Fibroblast of upper back skin (primary cell): ENCODE measurements around the gene CKAP5.

Source experiments
- DNase-seq: peaks from one replicate; pipeline ENCODE4 v3.0.0-alpha.2; 2013

Gene CKAP5

DNA sequence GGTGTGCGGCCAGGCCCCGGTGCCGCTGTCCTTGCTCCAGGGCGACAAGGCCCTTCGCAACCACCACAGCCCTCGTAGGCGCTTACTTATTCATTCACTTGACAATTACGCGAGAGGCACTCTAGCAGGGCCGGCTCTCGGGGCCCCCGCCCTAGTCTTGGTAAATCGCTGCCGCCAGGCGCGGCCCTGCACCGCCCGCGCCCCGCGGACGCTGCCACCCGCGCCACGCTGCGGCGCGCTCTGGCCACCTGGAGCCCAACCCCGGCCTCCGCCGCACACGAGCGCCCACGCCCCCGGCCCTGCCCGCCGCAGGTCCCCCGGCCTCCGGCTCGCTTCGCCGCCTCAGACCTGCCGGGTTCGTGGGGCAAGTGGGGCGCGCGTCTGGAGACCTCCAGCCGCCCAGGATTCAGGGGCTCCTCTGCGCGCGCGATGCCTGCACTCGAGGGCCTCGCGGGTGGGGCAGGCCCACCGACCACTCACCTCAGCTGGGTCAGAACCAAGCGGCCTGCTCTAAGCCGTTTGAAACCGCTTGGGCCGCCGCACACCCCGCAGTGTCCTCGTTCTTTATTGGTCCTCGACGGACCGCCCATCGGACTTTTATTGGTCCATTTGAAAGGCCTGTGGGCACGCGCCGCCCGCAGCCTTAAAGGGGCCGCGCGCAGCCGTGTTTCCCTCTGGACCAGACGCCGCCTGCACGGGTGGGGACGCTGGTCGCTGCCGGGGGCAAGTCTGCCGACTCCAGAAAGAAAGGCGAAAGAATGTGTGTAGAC is at the start of gene CKAP5:
TSS of gene CKAP5 (minus strand) at position 541 of the 770 bp plus-strand sequence. CDS start 25,049 bp downstream, outside the sequence.
- DNase-seq, result peak; percentile 87

DNA sequence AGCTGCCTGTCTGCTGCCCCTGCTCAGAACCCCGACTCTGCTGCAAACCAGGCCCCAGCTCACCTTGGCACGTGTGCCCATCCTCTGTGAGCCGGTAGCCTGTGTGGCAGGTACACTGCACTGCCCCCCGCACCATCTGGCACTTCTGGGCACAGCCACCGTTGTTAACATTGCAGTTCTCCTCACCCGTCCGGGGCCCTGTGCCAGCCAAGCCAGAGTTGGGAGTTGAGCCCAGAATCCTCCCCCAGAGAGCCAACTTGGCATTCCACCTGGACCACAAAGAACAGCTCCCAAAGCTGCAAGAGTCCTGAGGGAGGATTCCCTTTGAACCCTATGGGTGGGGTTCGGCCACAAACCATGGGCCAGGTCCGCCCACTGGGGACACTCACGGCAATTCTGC is 49.7 kb upstream of the CKAP5 start:
- DNase-seq, result no peak

DNA sequence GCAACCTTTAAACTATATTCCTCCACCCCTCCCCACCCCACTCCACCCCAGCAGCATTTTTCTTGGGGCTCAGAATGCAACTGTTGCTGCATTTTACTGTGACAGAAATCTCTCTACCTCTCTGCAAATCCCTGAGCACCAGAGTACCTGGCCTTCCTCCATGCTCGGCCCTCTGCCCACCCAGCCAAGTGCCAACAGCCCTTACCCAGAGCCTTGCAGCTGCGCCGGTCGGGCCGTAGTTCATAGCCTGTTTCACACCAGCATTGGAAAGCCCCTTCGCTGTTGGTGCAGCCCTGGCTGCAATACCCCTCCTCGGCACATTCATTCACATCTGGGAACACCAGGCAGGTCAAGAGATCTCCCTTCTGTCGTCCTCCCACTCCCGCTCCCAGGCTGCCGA is 48.9 kb upstream of the CKAP5 start:
- DNase-seq, result no peak

DNA sequence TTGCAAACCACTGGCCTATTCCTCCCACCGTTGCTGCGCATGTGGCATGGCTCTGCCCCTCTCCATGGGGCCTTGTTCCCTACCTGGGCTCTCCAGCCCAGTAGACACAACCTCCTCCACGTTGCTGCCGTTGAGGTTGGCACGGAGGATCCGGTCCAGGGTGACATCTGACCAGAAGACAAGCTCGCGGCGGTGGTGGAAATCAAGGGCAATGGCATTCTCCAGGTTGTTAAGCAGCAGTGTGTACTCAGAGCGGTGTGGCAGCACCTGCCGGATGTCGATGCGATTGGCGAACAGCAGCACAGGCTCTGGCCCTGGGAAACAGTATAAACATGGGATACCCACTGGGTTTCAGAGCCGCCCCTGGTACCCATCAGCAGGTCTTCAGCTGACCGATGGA is 48.4 kb upstream of the CKAP5 start:
- no peak for DNase-seq

DNA sequence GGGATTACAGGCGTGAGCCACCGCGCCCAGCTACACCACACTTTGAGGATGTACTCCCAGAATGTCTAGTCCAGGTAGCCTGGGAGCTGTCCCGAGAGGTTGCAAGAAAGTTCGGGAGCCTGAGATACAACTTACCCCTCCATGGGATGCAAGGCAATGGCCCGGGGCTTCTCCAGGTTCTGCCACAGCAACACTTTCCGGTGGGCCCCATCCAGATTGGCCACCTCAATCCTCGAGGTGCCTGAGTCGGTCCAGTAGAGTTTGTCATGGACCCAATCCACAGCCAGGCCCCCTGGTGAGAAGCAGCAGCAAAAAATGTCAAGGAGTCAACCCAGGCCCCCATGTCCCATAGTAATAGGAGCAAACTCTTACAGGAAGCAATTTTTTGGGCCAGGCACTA is 46.8 kb upstream of the CKAP5 start:
- DNase-seq, result no peak

DNA sequence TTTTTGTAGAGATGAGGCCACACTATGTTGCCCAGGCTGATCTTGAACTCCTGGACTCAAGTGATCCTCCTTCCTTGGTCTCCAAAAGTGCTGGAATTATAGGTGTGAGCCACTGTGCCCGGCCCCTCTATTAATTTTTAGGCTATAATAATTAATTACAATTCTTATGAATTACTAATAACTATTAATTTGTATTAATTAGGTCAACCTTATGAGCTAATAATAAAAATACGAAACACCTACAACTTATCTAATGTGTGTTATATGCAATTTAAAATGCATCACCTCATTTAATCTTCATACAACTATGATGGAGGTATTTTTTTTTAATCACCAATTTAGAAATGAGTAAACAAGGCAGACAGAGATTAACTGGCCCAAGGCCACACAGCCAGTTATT is 46.0 kb upstream of the CKAP5 start:
- DNase-seq, result no peak

DNA sequence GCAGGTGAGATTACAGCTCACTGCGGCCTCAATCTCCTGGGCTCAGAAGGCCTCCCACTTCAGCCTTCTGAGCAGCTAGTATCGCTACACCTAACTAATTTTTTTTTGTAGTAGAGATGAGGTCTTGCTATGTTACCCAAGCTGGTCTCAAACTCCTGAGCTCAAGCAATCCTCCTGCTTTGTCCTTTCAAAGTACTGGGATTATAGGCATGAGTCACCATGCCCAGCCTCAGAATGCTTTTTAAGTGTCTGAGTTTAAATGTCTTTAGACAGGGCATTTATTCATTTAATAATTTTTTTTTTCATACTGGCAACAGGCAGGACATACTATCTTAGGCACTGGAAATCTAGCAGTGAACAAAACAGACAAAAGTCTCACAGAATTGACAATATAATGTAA is 44.6 kb upstream of the CKAP5 start:
- no peak for DNase-seq

DNA sequence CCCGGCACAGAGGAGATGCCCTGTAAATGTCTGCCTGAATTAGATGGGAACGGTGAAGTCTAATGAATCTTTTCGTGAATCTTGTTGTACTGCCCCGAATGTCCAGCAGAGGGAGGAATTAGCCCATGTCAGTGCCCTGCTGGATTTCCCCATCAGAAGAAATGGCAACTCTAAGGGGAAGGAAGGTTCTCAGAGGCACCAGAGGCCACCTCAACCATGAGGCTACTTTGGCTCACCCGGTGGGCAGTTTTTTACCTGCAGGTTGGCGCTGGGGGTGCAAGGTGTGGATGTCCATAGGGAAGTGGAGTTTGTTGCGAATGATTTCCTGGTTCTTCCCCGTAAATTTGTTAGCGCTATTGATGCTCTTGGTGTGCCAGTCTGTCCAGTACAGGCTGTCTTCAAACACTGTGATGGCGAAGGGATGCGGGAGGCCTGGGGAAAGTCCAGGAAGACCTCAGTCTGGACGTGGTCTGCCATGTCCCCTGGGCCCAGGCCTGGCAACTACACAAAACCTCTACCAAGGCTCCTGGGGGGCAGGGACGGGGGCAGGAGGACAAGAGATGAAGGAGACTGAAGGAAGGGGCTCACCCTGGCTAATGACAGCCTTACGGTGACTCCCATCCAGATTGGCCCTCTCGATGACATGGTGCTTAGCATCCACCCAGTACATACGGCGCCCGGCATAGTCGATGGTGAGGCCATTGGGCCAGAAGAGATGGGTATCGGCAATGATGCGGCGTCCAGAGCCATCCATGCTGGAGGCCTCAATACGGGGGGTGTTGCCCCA is 43.8 kb upstream of the CKAP5 start:
- peak; percentile 69 for DNase-seq

DNA sequence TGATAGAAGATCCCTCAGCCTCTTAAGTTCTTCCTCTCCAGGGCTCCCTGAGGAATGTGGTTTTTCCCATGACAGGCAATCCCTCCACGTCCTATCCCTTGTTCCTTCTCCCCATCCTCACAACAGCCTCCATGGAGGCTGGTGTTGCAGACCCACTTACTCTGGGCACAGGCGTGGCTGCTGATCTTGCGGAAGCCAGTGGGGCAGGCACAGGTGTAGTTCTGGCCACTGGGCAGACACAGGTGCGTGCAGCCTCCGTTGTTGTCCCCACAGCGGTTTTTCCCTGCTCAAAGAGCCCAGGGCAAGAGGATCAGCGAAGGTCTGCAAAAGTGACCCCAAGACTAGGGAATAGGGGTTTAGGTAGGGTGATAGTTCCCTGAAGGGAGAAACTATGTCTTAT is 43.2 kb upstream of the CKAP5 start:
- no peak for DNase-seq

DNA sequence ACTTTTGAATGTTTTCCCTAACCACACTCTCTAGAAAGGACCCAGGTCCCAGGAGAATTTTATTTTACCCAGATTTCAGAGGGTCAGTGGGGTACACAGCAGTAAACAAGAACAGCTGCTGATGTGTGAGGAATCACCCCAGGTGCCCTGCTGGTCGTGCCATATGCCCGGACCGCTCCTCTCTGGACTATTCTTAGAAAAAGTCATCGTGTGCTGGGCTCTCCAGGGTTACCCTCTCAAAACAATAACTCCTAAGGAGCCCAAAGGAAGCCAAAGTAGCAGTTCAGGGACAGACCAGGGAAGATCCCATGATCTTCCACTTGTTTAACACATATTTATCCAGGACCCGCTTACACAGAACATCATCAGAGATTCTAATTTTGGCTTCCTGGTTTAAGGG is 42.6 kb upstream of the CKAP5 start:
- no peak for DNase-seq

DNA sequence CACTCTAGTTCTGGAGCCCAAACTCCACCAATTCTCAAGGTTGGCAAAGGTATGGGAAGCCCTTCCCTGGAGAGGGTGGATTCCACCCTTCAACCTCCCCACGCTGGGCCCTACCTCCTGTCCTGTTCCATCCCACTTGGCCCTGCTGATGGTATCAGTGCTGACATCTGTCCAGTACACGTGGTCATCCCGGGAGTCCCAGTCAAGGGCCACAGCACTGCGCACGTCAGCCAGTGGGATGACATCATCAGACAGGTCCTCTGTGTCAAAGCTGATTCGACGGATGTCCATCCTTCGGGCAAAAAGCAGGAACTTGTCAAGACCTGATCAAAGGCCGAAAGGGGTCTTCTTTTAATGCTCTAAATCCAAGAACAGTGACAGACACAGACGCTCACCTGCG is 40.1 kb upstream of the CKAP5 start:
- no peak for DNase-seq

DNA sequence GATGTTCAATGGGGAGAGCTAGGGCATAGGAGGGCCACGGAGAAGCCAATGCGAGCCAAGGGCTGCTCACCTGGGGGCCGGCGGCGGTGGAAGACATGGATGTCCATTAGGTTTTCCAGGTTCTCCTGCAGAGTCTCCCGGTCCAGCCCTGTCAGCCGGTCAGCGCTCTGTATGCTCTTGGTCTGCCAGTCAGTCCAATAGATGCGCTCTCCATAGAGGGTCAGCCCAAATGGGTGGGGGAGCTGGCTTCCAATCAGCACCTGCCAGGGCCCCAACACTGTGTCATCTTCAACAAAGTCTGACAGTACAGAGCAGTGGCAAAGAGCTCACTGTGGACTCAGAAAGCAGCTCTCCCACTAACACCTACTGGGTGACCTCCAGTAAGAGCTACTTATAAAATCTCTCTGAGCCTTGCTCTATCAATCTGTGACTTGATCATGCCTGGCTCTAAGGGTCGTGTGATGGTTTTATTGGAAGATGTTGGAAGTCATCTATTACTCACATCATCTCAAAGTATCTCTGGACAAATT is 33.0 kb upstream of the CKAP5 start:
- no peak for DNase-seq

DNA sequence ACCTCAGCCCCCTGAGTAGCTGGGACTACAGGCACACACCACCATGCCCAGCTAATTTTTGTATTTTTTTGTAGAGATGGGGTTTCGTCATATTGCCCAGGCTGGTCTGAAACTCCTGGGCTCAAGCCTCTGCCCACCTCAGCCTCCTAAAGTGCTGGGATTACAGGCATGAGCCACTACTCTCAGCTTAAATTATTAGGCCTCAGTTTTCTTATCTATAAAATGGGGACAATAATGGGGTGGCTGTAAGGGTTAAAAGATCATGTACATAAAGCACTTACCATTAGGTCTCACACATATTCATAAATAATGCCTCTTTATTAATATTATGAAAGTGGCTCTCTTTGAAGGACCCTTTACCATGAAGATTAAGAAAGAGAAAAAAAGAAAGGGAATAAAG is 31.5 kb upstream of the CKAP5 start:
- DNase-seq, result no peak

DNA sequence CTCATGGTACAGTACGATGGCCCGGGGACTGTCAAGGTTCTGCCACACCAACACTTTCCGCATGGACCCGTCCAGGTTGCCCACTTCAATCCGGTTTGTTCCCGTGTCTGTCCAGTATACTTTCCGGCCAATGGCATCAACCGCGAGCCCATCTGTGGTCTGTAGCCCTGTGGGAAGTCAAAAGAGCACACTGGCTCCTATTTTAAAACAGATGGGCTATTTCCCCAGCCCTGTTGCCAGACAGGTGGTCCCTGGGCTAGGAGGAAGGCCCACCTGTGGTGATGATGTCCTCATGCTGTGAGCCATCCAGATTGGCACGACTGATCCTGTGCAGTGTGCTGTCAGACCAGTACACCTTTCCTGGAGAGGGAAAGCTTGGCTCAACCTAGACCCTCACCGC is 30.4 kb upstream of the CKAP5 start:
- DNase-seq, result no peak

DNA sequence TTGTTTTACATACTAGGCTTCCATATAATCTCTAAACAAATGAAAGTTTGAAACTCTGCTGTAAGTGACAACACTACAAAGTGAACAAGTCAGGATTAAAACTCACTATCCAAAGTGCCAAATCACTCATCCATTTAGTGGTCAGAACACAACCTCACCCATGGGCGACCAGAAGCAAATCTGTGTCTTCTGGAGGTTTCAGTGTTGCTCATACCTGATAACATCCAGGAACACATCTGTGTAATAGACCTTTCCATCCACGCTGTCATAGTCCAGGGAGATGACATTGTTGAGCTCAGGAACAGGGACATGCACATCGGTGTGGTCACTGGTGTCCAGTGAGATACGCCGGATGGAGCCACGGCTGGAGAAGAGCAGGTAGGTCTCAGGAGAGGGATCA is 28.5 kb upstream of the CKAP5 start:
- no peak for DNase-seq

DNA sequence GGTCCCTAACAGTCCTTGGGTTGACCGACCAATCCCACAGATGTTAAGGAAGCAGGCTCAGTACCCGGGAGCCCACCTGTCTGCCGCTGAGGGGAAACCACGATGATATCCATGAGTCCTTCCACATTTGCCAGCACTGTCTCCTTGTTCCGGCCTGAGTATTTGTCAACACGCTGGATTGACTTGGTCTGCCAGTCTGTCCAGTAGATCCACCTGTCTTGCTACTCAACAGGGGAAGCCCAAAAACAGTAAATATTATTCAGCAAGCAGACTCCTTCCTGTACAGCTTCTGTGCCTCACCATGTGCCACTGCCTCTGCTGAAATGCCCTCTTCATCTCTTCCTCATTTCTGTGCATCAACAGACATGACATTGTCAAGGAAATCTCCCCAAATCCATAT is 22.8 kb upstream of the CKAP5 start:
- DNase-seq, result no peak

DNA sequence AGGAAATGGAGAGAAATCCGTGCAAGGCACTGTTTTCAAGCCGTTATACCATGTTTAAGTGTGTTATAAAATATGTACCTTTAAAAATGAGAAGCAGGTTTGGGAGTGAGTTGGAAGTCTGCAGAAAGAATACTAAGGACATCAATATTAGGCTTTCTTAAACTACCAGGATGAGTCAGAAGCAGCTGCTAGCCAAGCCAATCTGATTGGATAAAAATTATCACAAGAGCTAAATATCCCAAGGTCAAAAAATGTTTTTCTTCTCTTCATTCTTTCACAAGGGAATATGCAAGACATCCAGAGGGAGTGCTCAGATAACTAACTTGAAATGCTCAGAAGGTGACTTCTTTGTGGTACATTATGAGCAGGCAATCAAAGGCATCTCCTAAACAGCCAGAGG is 19.3 kb upstream of the CKAP5 start:
- peak; percentile 45 for DNase-seq

DNA sequence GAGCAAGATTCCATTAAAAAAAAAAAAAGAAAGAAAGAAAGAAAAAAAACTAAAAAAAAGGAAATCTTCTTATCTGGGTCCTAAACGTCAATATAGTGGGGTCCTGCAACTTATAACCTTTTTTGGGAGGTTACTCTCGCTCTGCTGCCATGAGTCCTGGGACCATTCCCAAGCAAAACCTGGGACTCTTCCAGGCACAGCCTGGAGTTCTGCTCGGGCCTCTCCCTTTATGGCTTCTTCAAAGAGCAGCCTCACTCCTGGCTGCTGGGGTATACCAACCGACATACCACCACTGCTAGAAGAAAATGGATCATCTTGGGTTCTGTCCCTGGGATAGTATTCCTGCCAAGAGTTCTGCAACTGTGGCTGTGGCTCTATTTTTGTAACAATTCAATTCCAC is 14.1 kb upstream of the CKAP5 start:
- no peak for DNase-seq

DNA sequence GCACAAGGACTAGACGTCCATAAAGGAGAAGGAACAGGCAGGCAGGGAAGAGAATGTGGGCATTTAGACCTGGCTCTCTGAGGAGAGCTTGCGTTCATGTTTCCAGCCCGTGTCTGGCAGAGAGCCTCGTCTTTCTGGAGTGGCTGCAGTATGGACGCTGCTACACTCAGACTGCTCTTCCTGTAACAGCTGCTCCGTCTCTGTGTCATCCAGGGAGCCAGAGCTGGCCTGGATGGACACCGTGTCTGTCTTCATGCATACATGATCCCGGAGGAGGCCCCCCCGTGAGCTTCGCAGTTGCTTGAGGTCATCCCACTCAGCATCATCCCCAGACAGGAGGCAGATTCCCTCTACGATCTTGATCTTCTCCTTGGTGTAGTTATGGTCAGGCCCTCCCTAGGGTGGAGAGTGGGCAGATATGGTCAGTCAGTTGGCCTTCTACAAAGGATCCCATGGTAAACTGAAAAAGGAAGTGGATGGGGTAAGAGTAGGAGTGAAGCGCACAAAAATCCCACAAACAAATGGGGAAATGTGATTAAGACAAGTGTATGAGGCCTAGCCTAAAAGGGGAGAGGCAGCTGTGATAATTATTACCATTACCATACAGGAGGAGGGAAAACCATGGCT is 13.0 kb upstream of the CKAP5 start:
- no peak for DNase-seq

DNA sequence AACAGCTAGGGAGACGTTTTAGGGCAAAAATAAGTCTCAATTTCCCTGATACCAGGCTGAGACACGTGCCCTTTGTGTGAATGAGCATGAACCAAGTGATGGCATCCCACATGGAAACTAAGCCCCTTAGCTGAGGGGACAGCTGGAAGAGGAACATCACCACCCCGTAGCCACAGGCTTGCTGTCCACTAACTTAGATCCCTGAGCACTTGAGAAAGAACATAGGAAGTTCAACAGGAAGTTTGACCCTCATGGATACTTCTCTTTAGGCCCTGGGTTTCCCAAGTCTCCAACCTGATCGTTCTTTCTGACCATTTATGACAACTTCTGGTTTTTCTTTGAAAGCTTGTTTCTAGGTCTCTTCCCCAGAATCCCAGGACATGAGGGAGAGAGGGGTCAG is 11.6 kb upstream of the CKAP5 start:
- DNase-seq, result no peak

DNA sequence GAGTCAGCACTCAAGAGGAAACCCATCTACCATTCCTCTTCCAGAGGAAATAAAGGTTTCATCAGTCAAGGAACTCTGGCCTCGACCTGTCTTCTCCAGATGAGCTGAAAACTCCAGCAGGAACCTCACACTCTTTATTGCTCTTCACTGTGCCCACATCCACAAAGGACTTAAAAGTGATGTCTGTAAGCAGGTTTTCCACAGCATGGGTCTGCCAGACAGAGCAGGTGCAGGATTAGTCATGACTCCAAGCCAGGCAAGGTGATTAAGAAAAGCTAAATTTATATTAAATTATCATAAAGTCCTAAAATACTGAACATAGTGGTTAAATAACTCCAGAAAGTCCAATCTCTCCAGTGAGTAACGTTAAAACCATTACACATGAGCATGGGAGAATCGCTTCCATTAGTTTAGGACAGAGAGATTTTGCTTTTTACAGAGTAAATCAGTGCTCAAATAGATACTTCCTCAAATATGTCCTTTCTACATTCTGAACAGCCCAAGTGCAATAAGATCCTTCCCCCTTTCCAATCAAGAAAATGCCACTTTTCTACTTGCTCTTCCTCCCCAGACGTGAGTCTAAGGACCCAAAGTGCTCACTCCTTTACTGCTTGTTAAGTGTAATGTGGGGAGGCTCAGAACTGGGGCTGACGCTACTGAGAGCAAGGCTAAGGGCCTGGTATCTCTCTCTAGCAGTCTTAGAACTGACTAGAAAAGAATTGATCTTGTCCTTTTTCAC is 10.7 kb upstream of the CKAP5 start:
- no peak for DNase-seq

DNA sequence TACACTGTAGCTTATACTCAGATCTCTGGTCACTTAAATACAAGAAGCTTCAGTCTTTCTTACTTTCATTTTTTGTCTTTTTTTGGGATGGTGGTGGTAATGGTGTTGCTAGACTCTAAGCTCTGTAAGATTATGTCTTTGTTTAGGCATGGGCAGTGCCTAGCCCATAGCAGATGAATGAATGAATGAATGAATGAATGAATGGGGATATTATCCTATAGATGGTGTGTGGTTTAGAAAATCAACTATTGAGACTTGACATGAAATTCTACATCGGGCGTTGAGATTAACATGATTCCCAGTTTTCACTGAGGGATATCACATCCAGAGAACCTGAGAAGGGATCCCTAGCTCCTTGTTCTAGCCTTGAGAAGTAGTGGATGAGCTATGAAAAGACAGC is 9.8 kb upstream of the CKAP5 start:
- no peak for DNase-seq

DNA sequence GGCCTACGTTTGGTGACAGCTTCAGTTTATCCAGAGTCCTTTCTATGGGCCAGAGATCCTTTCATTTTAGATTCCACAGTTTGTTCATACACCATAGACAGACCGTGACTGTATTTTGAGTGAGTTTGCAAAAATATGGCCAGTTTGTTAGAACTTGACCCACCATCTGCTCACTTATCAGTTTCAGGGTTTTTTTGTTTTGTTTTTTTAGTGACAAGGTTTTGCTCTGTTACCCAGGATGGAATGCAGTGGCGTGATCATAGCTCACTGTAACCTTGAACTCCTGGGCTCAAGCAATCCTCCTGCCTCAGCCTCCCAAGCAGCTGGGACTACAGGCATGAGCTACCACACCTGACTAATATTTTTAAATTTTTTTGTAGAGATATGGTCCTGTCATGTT is 9.1 kb upstream of the CKAP5 start:
- DNase-seq, result no peak
